D341Med (cell line): Measurements from ENCODE around the gene AXIN1.
"Not testable (repeated sequence)": the region's sequence is repeated elsewhere in the genome, so short reads cannot be mapped to it uniquely, and the experiment has no call there.

Source experiments
- DNase-seq: peaks from one replicate; pipeline ENCODE4 v3.0.0; 2012; ENCODE audit warnings: low spot score

AXIN1 gene

DNA sequence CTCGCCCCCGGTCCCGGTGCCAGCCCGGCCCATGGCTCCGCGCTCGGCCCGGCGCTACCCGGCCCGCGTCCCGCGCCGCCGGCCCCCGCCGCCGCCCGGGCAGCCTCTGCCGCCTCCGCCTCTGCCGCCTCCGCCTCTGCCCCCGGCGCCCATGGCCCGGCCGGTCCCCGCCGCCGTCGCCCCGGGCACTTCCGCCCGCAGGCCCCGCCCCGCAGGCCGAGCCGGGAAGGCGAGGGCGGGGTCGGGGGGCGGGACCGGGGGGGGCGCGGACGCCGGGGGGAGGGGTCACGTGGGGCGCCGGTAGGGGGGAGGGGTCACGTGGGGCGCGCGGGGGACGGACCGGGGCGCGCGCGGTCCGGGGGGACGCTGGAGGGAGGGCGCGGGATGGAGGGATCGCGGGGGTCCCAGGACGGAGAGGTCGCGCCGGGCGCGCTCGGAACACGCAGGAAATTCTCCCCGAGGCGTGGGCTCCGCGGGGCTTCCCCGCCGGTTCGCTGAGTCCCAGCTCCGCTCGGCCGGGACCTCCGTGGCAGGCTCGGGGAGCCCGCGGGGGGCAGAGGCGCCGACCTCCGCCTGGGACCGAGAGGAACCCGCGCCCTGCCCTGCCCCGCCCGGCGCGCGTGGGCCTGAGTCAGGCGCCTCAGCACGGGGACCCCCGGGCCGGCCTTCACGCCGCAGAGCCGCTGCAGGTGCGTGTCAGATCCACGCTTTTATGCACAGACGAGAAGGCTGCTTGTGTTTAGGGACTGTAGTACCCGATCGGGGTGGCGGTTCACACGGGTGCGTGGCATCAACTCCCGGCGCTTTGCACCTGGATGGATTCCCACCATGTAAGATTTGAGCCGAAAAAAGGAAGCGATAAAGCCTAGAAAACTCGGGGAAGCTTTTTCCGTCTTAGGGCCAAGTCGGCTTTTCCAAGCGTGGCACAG is 29.5 kb upstream of the AXIN1 start, which contains the start of gene PGAP6:
PGAP6 (minus strand) TSS at position 190 of the 929 bp plus-strand sequence; CDS start at position 33, 157 bp downstream.
- DNase-seq, result peak; percentile 96

DNA sequence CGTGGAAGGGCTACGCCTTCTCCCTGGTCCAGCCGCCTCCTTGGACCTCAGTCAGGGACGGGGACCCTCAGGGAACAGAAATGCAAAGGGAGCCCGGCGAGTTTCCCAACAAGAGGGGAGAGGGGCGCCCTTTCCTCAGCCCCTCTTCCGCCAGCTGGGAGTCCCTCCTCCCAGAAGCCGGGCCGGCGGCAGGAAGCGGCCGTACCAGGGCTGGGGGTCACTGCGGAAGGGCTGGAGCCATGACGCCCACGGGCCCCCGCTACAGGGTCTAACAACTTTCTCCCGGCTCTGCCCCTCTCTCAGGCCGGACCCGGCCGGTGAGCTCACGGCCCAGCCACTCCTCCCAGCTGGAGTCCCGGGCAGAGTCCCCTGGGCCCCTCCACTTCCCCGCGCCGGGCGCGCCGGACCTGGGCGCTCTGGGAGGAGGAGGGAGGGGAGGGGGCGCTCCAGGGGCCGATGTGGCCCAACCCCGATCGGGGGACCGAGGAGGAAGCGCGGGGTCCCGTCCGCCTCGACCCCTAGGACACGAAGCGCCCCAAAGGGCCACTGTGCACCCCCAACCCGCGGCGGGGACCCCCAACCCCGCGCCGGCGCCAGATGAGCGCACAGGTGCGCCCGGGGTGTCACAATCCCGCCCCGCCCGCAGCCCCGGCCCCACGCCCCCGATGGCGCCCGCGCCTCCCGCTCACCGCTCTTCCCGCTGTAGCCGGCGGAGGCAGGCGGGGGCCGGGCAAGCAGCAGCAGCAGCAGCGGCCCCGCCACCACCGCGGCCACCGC is 28.7 kb upstream of the AXIN1 start:
- DNase-seq, result peak; percentile 58

DNA sequence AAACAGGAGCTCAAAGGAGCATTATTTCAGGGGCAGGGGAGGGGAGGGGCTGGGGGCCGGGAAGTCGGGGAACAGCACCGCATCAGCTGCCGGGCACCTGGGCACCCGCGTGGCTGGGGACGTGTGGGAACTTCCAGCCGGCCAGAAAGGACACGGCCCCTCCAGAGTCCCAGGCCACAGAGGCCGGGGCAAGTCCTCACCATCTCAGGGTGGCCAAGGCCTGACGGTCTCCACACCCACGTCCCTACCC is 28.2 kb upstream of the AXIN1 start:
- no peak for DNase-seq

DNA sequence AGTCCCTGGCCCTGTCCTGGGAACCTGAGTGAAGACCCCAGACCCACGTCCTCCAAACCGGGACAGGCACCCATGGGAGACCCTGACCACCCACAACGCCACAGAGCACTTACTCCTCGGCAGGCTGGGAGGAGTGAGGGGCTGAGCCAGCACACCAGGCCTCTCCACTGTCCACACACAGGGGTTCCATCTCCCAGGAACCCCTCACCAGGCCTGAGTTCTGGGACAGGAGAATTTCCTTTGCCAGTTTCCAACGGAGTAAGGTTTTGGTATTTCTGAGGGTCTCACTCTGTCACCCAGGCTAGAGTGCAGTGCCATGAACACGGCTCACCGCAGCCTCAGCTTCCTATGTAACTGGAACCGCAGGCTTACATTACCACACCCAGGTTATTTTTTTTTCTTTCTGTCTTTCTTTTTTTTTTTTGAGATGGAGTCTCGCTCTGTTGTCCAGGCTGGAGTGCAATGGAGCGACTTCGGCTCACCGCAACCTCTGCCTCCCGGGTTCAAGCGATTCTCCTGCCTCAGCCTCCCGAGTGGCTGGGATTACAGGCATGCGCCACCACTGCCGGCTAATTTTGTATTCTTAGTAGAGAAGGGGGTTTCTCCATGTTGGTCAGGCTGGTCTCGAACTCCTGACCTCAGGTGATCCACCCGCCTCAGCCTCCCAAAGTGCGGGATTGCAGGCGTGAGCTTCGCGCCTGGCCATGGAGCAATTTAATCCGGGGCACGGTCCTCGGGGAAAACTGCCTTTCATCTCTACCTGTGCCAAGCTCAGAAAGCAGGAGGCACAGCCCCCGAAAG is 27.6 kb upstream of the AXIN1 start:
- DNase-seq, result no peak

DNA sequence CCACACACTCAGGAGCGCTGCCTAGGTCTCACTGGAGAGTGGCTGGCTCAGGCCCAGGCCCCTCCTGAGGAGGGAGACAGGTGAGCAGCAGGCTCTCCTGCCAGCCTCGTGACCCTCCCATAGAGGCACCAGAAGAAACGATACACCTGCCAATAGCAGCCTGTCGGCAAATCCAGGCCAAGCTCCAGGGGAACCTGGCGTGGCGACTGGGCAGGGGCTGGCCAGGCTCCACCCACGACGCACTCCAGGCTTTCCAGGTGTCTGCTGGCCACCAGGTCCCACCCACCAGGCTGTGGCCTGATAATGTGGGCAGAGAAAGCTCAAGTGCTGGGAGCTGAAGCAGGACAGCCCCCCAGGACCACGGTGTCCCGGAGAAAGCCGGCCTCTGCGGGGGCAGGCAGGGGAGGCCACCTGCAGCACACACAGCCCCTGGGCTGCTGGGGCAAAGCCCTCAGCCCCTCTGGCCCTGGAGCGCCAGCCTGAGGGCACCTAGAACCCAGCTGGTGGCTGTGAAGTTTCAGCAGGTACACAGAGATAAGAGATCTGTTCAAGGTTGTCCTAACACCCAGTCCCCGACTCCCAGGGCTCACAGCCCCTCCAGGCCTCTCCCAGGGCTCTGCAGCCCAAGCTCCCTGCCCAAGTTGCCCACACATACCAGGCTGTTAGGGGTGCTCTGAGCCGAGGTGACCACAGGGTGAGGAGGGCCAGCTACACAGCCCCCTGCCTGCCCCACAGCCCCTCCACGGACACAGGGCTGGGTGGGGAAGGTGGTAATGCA is 26.8 kb upstream of the AXIN1 start:
- no peak for DNase-seq

DNA sequence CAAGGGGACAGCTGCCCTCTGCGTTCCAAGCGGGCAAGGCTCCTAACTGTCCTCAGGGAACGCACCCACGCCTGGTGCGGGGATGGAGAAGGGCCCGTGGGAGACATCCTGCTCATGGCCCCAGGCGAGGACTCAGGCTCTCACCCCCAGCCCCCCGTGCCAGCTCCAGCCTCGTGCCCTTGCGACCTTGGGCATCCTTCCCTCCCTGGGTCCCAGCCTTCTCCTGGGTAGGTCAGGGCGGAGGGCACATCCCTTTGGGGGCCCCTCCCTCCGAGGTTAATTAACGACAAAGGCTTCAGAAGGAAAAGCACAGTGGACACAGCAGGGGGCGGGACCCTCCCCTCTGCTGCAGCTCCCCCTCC is 26.3 kb upstream of the AXIN1 start:
- DNase-seq, result no peak

DNA sequence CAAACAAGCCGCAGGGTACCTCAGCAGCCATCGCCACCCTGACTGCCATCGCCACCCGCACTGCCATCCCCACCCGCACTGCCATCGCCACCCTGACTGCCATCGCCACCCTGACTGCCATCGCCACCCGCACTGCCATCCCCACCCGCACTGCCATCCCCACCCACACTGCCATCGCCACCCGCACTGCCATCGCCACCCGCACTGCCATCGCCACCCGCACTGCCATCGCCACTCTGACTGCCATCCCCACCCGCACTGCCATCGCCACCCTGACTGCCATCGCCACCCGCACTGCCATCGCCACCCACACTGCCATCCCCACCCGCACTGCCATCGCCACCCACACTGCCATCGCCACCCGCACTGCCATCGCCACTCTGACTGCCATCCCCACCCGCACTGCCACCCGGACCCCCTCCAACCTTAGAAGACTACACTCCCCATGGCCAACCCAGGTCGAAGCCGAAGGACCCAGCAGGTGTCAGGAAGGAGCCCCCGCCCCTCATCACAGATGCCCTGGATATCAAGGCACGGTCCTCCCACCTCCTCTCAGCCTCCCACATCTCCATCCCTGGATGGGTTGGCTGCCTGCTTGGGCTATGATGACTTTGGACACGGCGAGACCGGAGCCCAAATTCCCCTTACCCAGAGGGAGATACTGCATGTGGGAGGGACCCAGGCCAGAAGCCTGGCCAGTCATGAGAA is 25.7 kb upstream of the AXIN1 start:
- DNase-seq, result not testable (repeated sequence)

DNA sequence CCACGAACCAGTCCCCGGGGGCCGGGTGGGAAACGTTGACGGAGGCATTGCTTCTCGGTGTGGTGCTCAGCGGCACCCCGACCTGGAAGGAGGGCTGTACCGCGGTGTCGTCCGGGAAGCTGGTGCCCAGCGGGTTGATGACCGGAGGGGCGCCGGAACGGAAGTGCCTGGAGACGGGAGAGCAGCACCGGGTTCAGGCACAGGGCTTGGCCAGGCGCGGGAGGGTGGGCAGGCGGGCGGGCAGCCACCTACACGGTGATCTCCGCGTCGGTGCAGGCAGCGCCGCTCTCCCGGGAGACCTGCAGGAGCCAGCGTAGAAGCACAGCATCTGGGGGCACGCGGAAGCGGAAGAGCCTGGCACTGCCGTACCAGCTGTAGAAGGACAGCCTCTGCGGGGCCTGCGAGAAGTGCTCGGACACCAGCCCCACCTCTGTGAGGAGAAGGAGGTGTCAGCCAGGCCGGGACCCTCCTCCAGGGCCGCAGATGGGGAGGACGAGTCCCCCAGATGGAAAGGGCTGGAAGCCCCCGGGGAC is 25.0 kb upstream of the AXIN1 start:
- no peak for DNase-seq

DNA sequence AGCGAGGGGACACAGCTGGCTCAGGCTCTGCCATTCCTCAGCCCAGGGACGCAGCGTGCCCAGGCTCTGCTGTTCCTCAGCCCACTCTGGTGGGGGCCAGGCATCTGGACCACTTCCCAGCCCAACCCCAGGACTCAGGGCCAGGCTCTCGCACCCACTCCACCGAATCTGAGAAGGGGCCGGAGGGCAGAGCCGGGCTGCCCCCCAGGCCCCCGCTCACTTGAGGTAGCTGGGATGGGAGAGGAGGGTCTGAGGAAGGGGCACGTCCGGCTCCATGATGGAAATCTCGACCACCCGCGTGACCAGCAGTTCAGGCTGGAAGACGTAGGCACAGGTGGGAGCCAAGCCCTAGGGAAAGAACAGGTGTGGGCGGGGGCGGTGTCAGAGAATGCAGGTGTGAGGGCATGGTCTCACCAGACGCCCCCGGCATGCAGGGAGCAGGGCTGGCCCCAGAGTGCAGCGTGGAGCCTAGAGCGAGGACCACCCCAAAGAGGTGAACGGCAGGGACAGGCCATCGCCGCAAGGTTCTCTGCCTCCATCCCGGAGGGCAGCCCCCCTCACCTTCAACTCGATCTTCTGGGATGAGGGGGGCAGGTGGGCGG is 24.4 kb upstream of the AXIN1 start:
- no peak for DNase-seq

DNA sequence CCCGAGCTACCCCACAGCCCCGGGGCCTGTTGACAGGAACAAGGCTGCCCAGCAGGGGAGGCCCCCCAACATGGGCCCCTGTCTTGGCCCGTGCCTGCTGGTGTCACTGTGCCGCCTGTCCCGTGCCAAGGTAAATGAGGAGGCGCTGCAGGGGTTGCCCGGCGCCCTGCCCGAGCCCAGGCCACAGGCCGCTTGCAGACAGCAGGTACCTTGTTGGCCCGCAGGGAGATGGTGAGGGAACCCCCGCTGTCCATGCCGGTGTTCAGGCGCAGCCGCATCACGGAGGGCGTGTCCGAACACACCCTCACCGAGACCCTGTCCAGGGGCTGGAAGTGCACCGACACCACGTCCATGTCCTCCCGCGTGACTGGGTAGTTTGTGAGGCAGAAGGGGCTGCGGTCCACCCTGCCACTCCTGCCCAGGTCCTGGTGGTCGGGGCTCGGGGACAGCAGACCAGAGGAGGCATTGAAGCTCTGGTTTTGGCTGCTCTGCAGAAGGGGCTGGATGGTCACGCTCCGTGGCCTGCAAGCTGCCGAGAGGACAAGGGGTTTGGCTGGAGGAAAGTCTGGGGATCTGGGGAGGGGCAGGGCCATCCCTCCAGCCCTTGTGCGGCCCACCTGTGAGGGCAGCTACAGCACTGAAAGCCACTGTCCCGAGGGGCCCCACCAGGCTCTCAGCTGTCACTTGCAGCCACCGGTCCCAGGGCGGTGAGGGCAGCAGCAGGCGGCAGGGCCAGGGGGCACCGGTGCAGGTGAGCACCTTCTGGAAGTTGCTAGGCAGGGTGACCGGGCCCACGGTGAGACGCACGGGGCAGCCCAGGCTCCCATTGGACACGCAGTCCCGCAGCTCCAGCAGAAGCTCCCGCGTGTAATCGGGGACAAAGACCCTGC is 23.6 kb upstream of the AXIN1 start:
- DNase-seq, result no peak

DNA sequence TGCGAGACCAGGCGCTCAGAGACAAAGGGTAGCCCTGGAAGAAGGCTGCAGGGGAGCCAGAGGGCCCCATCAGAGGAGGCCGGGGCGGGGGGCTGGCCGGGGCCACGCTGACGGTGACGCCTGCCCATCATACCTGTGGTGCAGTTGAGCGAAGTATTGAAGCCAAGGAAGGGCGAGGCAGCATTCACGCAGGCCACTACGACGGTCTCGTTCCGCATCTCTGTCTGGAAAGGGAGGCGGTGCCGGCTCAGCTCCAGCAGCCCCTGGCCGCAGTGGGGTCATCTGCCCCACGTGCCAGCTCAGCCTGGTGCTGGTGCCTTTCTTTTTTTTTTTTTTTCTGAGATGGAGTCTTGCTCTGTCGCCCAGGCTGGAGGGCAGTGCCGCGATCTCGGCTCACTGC is 22.7 kb upstream of the AXIN1 start:
- no peak for DNase-seq

DNA sequence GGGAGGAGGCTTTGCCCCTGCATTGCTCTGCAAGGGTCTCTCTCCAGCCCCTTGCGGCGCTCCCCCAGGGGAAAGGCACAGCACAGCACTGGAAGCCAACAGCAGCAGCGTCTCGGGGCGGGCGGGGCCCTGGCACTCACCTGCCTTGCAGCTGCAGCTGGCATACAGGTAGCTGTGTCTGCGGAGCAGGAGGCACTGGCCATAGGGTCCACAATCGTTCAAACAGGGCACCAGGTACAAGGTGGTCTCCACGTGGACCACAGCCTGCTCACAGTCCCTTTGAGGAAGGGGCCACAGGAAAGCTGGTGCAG is 22.0 kb upstream of the AXIN1 start:
- no peak for DNase-seq

DNA sequence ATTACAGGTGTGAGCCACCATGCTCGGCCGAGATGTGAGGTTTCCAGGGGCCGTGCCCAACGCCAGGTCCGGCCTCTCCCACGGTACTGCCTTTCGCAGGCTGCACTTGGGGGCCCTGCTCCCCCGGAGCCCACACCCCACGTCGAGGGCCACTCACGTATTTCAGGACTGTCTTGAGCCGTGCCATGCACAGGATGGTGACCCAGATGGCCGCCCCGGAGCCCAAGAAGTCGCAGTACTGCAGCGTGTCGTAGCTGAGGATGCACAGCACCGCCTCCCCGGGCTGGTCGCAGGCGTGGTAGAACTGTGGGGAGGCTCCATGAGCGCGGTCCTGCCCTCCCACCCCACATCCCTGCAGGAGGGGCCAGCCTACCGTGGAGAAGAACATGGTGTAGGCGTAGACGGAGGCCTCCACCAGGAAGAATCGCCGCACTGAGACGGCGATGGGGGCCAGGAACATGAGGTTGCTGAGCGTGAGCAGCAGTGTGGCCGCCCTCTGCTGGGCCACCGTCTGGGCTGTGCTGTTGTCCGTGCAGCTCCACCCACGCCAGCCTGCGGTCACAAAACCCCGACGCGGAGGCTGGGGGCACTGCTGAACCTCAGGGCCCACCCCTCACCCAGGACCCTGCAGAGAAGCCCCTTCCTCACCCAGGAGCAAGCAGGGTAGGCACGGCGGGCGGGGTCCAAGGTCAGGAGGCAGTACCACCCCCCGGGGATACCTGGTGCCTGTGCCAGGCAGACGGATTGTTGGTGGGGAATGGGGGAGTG is 21.5 kb upstream of the AXIN1 start:
- DNase-seq, result no peak

DNA sequence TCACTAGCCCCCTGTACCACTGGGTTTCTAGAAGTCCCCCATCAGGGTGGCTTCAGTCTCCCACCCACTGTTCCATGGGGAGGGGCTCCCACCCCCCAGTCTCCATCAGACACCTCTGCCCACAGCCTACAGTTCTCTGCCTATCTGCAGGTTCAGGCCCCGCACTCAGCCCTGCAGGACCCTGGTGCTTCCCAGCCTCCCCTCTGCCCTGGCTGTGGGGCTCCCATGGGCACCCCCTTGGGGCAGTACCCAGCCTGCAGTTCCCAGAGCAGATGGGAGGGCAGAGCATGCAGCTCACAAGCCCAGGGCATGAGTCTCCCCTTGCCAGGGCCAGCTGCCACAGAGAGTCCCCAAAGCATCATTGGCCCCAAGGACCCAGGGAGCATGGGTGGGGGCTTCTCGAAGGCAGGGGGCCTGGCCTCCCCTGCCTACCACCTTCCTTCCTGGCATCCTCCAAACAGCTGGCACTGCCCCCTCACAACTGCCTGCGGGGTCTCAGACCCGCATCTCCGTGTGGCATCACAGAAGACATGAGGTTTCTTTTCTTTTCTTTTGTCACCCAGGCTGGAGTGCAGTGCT is 20.6 kb upstream of the AXIN1 start:
- DNase-seq, result no peak

DNA sequence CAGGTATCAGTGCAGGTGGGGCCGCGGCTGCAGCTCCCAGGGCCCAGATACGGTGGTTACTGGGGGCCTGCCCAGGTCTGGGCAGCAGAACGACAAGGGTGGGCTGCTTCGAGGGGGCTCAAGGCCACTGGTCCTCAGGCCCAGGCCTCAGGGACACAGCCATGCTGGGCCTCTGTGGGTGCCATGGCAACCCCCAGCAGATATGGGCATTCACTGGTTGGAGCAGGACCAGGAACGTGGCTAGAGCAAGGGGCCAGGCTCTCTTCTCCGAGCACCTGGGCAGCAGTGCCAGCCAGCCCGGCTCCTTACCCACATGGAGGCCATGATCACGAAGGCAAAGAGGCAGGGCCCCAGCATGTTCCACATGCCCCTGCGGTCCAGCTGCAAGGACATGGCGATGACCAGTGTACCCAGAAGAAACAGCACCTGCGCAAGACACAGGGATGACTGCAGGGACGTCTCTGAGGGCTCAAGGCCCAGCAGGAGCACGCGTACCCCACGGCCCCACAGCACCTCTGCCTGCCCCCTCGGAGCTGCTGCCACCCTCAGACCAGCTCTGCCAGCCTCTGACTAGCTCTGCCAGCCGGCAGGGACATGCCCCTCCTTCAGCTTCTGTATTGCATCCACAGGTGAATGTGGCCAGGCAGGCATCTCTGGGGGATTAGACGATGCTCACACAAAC is 19.9 kb upstream of the AXIN1 start:
- DNase-seq, result no peak

DNA sequence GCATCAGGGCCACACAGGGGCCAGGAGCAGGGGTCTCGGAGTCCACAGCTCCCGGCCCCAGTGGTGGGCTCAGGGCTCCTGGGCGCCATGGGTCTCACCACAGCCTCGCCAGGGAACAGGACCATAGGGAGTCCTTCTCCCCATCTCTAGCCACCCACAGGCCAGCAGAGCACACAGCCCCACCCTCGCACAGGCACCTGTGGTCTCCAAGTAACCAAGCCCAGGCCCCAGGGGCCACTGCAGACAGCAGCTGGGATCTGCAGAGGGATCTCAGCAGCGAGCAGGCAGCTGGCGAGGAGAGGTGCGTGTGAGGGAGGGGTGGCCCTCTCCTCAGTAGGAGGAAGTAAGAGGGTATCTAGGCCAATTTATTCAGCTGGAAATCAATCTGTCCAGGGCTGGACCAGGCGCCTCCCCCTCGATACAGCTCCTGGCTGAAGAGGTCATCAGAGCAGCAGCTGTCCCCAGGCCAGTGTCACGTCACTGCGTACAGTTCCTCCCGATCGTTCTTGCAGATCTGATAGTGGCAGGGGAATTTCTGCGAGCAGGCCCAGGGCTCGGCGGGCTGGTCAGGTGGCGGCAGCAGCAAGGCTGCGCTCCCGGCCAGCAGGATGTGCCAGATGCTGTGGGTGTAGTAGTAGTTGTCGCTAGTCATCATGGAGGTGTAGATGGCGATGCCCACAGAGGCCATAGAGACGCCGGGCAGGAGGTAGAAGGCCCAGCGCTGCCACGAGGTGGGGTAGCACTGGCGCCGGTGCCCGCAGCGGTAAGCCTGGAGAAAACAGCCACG is 19.2 kb upstream of the AXIN1 start:
- no peak for DNase-seq

DNA sequence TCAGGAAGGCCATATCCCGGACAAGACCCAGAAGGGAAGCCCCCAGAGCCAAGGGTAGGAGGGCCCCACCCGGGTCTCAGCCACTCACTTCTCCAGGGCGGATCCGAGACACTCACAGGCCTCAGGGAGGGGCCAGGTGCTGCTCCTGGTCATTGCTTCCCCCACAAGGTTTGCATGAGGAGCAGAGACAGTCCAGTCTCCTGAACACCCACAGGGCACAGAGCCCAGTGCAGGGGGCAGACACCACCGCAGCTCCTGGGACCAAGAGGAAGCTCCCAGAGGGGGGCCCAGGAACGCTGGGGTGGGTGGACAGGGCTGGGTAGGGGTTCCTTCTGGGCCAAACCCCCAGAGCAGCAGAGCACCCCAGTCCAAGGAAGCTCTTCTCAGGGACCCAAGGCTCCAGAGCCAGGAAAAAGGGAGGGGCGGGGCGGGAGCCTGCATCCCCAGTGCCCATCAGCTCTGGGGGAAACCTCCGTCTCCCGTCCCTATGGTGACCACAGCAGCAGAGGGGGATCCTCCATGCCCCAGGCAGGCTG is 18.5 kb upstream of the AXIN1 start:
- DNase-seq, result no peak
